H9 (cell line): ENCODE measurements around the gene NTRK3. TPM values are rescaled to one million over a fixed set of nuclear protein-coding genes. Genes with fewer than 3 reads are reported as not detected.

Experiments used
- DNase-seq: peaks from one replicate; pipeline ENCODE4 v3.0.0-alpha.2; 2017
- H2AFZ ChIP-seq: one replicate; pipeline ENCODE4 v1.6.1; 2013; ENCODE audit warnings: mild to moderate bottlenecking, low read length, control low read depth, moderate library complexity
- H2AK5ac ChIP-seq: 2 replicates; pipeline ENCODE4 v1.6.1; 2013; ENCODE audit warnings: low read length, control low read depth, mixed read lengths; ENCODE audit not compliant: insufficient read length
- H2BK120ac ChIP-seq: one replicate; pipeline ENCODE4 v1.6.1; 2013; ENCODE audit warnings: low read depth, mild to moderate bottlenecking, low read length, control low read depth, inconsistent platforms; ENCODE audit not compliant: poor library complexity, severe bottlenecking
- H2BK12ac ChIP-seq: 2 replicates; pipeline ENCODE4 v1.6.1; 2013; ENCODE audit warnings: low read length, control low read depth, mixed read lengths, low read depth; ENCODE audit not compliant: insufficient read length
- H2BK15ac ChIP-seq: 2 replicates; pipeline ENCODE4 v1.6.1; 2013; ENCODE audit warnings: low read depth, low read length, control low read depth
- H2BK20ac ChIP-seq: one replicate; pipeline ENCODE4 v1.6.1; 2013; ENCODE audit warnings: low read depth, mild to moderate bottlenecking, low read length, control low read depth, inconsistent platforms; ENCODE audit not compliant: poor library complexity, severe bottlenecking
- H2BK5ac ChIP-seq: 2 replicates; pipeline ENCODE4 v1.6.1; 2013; ENCODE audit warnings: low read length, control low read depth, mixed read lengths; ENCODE audit not compliant: insufficient read length
- H3K14ac ChIP-seq: 2 replicates; pipeline ENCODE4 v1.6.1; 2013; ENCODE audit warnings: low read length, control low read depth; ENCODE audit not compliant: insufficient read depth
- H3K18ac ChIP-seq: 2 replicates; pipeline ENCODE4 v1.6.1; 2013; ENCODE audit warnings: low read depth, mild to moderate bottlenecking, mixed read lengths, low read length, control low read depth; ENCODE audit not compliant: insufficient read length
- H3K23ac ChIP-seq: 2 replicates; pipeline ENCODE4 v1.6.1; 2013; ENCODE audit warnings: low read length, control low read depth, mixed read lengths, low read depth; ENCODE audit not compliant: insufficient read length
- H3K23me2 ChIP-seq: 2 replicates; pipeline ENCODE4 v1.6.1; 2013; ENCODE audit warnings: low read depth, mild to moderate bottlenecking, mixed read lengths, low read length, control low read depth; ENCODE audit not compliant: insufficient read length, poor library complexity, severe bottlenecking
- H3K27ac ChIP-seq: 2 replicates; pipeline ENCODE4 v1.5.1; 2013; ENCODE audit warnings: low read length, control low read depth, mixed read lengths, low read depth; ENCODE audit not compliant: insufficient read length
- H3K27me3 ChIP-seq: 2 replicates; pipeline ENCODE4 v1.6.1; 2013; ENCODE audit warnings: low read length, control low read depth, inconsistent platforms; ENCODE audit not compliant: insufficient read depth
- H3K4ac ChIP-seq: 2 replicates; pipeline ENCODE4 v1.6.1; 2013; ENCODE audit warnings: low read depth, mild to moderate bottlenecking, control low read depth, inconsistent platforms, low read length, moderate library complexity
- H3K4me1 ChIP-seq: 2 replicates; pipeline ENCODE4 v1.6.1; 2013; ENCODE audit warnings: low read length, control low read depth, inconsistent platforms; ENCODE audit not compliant: insufficient read depth
- H3K4me2 ChIP-seq: 2 replicates; pipeline ENCODE4 v1.6.1; 2013; ENCODE audit warnings: low read length, control low read depth, mixed read lengths; ENCODE audit not compliant: insufficient read length, insufficient read depth
- H3K56ac ChIP-seq: 2 replicates; pipeline ENCODE4 v1.6.1; 2013; ENCODE audit warnings: low read depth, mild to moderate bottlenecking, mixed read lengths, low read length, control low read depth; ENCODE audit not compliant: insufficient read length
- H3K79me1 ChIP-seq: 2 replicates; pipeline ENCODE4 v1.6.1; 2013; ENCODE audit warnings: low read depth, mild to moderate bottlenecking, moderate library complexity, low read length, control low read depth, inconsistent platforms; ENCODE audit not compliant: insufficient read depth, poor library complexity, severe bottlenecking
- H3K79me2 ChIP-seq: 2 replicates; pipeline ENCODE4 v1.6.1; 2013; ENCODE audit warnings: low read length, control low read depth, inconsistent platforms; ENCODE audit not compliant: insufficient read depth
- H3K9ac ChIP-seq: 2 replicates; pipeline ENCODE4 v1.6.1; 2013; ENCODE audit warnings: low read length, control low read depth, mixed read lengths; ENCODE audit not compliant: insufficient read length; ENCODE audit errors: extremely low read depth
- H3K9me3 ChIP-seq: one replicate; pipeline ENCODE4 v1.6.1; 2013; ENCODE audit warnings: low read depth, low read length, inconsistent platforms; ENCODE audit not compliant: control insufficient read depth
- H3T11ph ChIP-seq: one replicate; pipeline ENCODE4 v1.6.1; 2013; ENCODE audit warnings: mild to moderate bottlenecking, low read length, control low read depth, inconsistent platforms
- H4K20me1 ChIP-seq: one replicate; pipeline ENCODE4 v1.6.1; 2013; ENCODE audit not compliant: control insufficient read depth, insufficient read length, insufficient read depth
- H4K5ac ChIP-seq: 2 replicates; pipeline ENCODE4 v1.6.1; 2013; ENCODE audit warnings: low read depth, mild to moderate bottlenecking, mixed read lengths, low read length, control low read depth; ENCODE audit not compliant: insufficient read length
- H4K8ac ChIP-seq: replicated peaks from 2 replicates; pipeline ENCODE4 v1.6.1; 2013; ENCODE audit warnings: low read length, control low read depth, mixed read lengths, low read depth; ENCODE audit not compliant: insufficient read length
- H4K91ac ChIP-seq: 2 replicates; pipeline ENCODE4 v1.6.1; 2013; ENCODE audit warnings: low read depth, mild to moderate bottlenecking, moderate library complexity, mixed read lengths, low read length, control low read depth; ENCODE audit not compliant: insufficient read length
- H3K27ac Mint-ChIP-seq, 3 experiments: 2 replicates in 2 of 3; 3 replicates in 1 of 3; pipeline ENCODE4 v1.8.0; 2020 to 2021; ENCODE audit warnings: mixed read lengths in 3 of 3, mild to moderate bottlenecking in 1 of 3, moderate library complexity in 1 of 3
- H3K27me3 Mint-ChIP-seq: 2 replicates; pipeline ENCODE4 v1.8.0; 2021; ENCODE audit warnings: low read depth, mild to moderate bottlenecking, moderate library complexity, mixed read lengths
- H3K36me3 Mint-ChIP-seq, 3 experiments: 2 replicates in 2 of 3; 3 replicates in 1 of 3; pipeline ENCODE4 v1.8.0; 2020 to 2021; ENCODE audit warnings: low read depth in 3 of 3, mixed read lengths in 3 of 3; ENCODE audit not compliant: insufficient read depth in 1 of 3
- H3K4me1 Mint-ChIP-seq, 2 experiments: 2 replicates each; pipeline ENCODE4 v1.8.0; 2020; ENCODE audit warnings: mixed read lengths in 2 of 2
- H3K4me3 Mint-ChIP-seq, 2 experiments: 2 replicates in 1 of 2; 3 replicates in 1 of 2; pipeline ENCODE4 v1.8.0; 2020 to 2021; ENCODE audit warnings: mild to moderate bottlenecking in 2 of 2, mixed read lengths in 2 of 2, moderate library complexity in 1 of 2
- H3K9me3 Mint-ChIP-seq, 2 experiments: 2 replicates in 1 of 2; 3 replicates in 1 of 2; pipeline ENCODE4 v1.8.0; 2020; ENCODE audit warnings: mild to moderate bottlenecking in 2 of 2, mixed read lengths in 2 of 2, moderate library complexity in 1 of 2
- CTCF ChIP-seq: fragments of 200-600 bp; sonication (generic); conservative IDR thresholded peaks from 3 replicates; pipeline ENCODE4 v1.8.0; 2021; ENCODE audit warnings: antibody characterized with exemption, mild to moderate bottlenecking
- WGBS: extraction: QIAGEN DNeasy Blood & Tissue Kit; methylation state at CpG from one replicate; pipeline ENCODE4 v1.1.7; 2013; ENCODE audit warnings: missing lambda C conversion rate, low lambda C conversion rate, mixed read lengths; ENCODE audit not compliant: insufficient read length; ENCODE audit errors: extremely low coverage; 5-methylcytosine and 5-hydroxymethylcytosine counted together
- total RNA-seq: library from RNA; stranded (reverse); gene quantifications from 2 replicates; pipeline ENCODE4 v1.2.1, GENCODE V29; 2021

NTRK3 gene
- total RNA-seq, 1 experiment from 2014 or later = 2.5 TPM

GRCh38 chr15:88013111-88013510 is 243.4 kb downstream of the NTRK3 start:
- no CpG with 5 or more reads among the region's 8 CpGs for WGBS
- H2AK5ac ChIP-seq = no peak overlapping the region
- no peak overlapping the region for H2BK120ac ChIP-seq
- H3K27ac ChIP-seq = no peak overlapping the region
- no peaks in the 10 kb centered on the region for H3K79me1 ChIP-seq
- no peak overlapping the region for H2BK15ac ChIP-seq
- H2AFZ ChIP-seq = no peak overlapping the region
- no peak overlapping the region for H3K14ac ChIP-seq
- H4K20me1 ChIP-seq = no peaks in the 10 kb centered on the region
- no peaks in the 10 kb centered on the region for H3K79me2 ChIP-seq
- no peak overlapping the region for H2BK5ac ChIP-seq
- no peaks in the 10 kb centered on the region for H3K36me3 Mint-ChIP-seq
- no peak overlapping the region for H3K27ac Mint-ChIP-seq
- no peaks in the 10 kb centered on the region for H3K27me3 Mint-ChIP-seq
- no peak overlapping the region for H3K23ac ChIP-seq
- no peaks in the 10 kb centered on the region; the same call in 1 of the 2 replicates for H3K4me1 ChIP-seq
- H3K18ac ChIP-seq = no peak overlapping the region
- no peaks in the 10 kb centered on the region for H3K9me3 ChIP-seq
- H2BK12ac ChIP-seq = no peak overlapping the region
- peaks cover 2% of the 10 kb centered on the region; the same call in 1 of the 2 replicates for H3K27me3 ChIP-seq
- no peaks in the 10 kb centered on the region for H3K23me2 ChIP-seq
- DNase-seq = no peak
- no peak overlapping the region for H3K4me2 ChIP-seq
- no peak overlapping the region for H2BK20ac ChIP-seq
- H3T11ph ChIP-seq = no peak overlapping the region
- no peak overlapping the region for H3K4ac ChIP-seq
- H4K5ac ChIP-seq = no peak overlapping the region
- no peak overlapping the region for H4K91ac ChIP-seq
- H4K8ac ChIP-seq = no peak overlapping the region
- TF ChIP-seq CTCF = no peak
- no peak overlapping the region for H3K4me3 Mint-ChIP-seq
- H3K9me3 Mint-ChIP-seq = no peaks in the 10 kb centered on the region
- peaks cover 25 to 26% of the 10 kb centered on the region in 2 experiments for H3K4me1 Mint-ChIP-seq
- H3K9ac ChIP-seq = no peak overlapping the region
- H3K56ac ChIP-seq = no peak overlapping the region
